HS-5 (cell line): ENCODE results near the gene KCNC1.

Source experiments
- DNase-seq: peaks from one replicate; pipeline ENCODE4 v3.0.0-alpha.2; 2012; ENCODE audit warnings: low read depth

The KCNC1 gene

DNA sequence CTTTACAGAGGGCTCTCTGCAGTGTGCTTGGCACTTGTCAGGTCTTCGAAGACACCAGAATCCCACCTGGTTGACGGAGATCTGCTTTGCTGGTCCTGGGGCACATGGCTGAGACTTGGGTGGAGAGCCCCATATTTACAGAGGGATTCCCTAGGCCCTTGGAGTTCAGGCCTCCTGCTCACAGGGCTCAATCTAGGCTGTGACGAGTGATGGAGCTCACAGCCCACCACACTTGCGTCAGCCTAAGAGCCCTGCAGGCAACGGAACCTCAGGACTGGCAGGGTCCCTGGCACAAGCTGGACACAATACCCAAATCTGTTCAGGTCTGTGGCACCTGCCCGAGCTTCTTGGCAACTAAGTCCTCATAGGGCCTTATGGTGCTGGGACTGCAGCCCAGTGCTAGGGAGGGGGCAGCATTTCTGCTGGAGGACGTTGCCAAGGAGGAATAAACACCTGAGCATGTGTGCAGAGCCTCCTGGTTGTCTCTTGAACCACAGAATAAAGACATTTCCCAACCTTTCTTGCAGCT lies 59.1 kb downstream of the KCNC1 start:
- DNase-seq: no peak

DNA sequence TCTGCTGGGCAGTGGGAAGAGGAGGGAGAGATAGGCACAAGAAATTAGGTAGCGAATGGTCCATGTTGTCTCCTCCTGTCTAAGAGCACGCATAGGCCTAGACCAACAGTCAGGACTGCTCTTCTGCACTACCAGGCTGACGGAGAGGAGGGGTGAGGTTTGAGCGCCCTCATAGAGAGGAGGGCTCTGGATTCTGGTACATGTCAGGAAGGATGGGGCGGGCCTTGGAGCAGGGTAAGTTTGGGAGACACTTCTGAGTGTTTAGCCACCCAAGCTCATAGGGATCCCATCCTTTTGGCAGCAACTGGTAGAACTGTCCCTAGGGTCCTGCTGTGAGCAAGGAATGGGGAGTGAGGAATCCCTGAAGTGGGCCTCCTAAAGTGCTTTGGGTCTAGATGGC lies 60.4 kb downstream of the KCNC1 start:
- no peak for DNase-seq

DNA sequence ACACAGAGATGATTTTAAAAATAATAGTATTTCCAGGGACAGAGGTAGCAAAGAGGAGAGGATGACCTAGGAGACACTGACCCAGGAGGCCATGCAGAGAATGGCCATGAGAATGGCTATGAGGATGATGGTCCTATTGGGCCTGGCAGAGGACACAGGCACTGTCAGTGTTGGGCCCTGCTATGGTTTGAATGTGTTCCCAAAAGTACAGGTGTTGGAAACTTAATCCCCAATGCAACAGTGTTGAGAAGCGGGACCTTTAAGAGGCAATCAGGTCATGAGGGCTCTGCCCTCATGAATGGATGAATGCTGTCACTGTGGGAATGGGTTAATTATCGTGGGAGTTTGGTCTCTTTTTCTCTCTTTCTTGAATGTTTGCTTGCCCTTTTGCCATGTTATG lies 61.6 kb downstream of the KCNC1 start:
- DNase-seq: no peak

DNA sequence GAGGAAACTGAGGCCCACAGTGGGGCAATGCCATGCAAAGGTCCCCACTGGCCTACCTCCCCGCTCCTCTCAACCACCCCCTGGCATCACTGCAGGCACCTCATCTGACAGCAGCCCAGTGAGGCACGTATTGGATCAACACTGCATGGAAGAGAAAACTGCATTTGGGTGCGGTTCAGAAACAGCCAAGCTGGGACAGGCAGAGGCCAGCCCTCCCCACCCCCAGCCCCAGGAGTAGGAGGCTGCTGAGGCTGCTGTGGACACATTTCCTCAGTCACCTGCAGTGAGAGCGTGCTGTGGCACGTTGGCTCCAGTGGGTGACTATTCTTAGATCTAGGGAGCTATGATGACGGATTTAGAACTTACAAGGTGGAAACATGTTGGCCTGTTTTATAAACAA lies 63.7 kb downstream of the KCNC1 start:
- DNase-seq: no peak

DNA sequence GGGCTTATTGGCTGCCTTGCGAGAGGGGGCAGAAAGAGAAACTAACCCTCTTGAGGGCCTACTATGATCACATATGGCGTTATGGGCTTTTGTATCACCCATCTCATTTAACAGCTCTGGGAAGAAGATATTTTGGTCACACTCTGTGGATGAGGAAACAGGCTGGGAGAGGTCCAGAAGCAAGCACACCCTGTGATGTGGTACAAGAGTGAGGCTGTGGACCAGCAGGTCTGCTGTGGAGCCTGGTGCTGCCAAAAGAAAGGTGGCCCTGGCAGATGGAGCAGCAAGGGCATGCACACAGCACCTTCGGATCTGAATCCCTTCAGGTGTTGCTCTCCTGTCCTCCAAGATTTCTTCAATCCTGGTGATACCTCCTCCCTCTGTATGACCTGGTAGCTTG lies 64.1 kb downstream of the KCNC1 start:
- no peak for DNase-seq

DNA sequence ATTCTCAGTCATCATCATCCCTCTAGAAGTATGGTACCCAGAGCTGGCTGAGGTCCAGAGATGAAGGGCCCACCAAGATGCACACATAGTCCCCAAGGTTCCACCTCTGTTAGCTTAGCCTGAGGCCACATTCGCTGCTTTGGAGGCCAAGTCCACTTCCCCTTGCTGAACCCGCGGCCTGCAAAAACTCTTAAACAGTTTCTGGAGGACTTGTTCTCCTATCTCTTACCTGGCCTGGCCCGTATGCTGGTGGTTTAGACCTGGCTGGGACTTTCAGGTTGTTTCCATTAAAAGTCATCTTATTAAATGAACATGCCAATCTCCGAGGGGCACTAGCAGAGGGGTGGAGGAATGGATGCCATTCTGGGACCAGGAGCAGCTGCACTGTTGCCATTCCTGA lies 64.6 kb downstream of the KCNC1 start:
- no peak for DNase-seq

DNA sequence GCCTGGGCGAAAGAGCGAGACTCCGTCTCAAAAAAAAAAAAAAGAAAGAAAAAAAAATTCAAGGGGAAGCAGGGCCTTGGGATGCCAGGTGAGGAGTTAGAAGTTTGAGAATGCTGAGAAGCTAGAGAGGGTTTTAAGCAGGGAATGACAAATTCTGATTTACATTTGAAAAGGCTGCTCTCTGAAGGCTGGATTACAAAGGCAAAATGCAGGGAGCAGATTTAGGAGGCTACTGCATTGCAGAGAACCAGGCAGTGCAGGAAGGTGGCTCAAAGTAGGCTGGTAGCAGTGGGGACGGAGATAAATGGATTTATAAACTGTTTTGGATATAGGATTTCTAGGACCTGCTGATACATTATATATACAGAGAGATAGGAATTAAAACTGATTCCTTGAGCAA lies 66.6 kb downstream of the KCNC1 start:
- no peak for DNase-seq

DNA sequence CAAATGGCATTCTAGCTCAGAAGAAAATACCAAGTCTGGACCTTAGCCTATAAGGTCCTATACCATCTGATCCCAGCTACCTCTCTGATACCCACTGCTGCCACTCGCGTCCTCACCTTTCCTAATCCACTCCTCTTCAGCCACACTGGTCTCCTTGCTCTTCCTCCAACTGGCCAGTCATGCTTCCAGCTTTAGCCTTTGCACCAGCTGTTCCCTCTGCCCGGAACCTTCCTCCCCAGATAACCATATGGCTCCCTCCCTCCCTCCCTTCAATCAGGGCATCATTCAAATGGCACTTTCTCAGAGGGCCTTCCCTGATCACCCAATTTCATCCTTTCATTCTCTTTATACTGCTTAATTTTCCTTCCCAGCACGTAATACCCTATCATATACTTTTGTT lies 67.9 kb downstream of the KCNC1 start:
- no peak for DNase-seq

DNA sequence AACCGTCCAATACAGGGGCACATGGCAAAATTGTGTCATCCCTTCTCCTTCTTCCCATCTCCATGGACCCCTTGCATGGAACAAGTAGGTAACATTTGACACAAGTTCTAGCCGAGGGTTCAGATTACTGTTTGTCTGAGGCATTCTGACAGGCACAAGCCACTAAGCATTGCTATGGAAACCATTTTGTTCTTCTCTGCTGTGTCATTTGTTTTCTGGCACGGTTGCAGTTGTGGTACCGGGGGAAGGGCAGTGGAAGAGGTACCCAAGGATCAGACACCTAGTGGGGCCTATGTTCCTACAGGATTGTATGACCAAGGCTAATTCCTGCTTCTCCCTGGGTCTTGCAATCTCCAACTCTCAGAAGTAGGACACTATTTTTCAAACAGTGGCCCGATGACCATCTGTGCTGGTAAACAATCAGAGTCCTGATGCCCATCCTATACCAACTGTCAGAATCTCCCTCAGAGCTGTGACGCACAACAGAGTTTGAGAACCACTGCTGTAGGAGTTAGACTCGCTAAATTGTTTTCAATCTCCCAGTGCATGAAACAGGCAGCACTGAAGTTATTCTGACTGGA lies 69.3 kb downstream of the KCNC1 start:
- no peak for DNase-seq

DNA sequence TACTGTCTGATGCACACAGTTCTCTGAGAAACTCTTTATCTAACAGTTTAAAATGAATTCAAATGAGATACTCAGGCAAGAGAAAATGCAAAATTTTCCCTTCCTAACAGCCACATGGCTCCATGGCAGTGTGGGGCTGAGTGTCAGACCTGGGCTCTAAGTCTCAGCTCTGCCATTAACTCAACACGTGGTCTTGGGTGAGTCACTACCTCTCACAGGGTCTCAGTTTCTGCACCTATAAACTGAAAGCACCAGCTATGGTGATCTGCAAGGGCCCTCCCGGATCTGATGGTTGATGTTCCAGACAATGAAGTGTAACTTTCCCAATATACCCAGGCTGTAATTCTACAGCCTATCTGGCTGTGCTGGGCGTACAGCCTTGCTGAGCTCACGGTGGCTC lies 70.5 kb downstream of the KCNC1 start:
- DNase-seq: no peak

DNA sequence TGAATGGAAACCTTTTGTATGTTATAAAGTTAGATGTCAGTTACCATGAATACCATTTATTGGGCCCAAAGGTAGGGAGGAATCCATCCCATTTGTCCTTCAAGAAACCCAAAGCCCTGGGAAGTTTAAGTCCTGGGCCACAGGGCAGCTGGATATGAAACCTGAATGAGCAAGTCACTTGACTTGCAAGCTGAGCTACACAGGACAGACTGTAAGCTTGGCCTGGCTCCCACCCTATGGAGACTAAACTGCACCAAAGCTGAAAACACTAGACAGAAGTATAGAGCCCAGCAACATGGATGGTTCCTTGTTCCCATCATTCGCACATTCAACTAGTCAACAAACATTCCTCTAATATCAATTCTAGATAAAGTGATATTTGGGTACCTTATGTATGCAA lies 71.3 kb downstream of the KCNC1 start:
- DNase-seq: no peak

DNA sequence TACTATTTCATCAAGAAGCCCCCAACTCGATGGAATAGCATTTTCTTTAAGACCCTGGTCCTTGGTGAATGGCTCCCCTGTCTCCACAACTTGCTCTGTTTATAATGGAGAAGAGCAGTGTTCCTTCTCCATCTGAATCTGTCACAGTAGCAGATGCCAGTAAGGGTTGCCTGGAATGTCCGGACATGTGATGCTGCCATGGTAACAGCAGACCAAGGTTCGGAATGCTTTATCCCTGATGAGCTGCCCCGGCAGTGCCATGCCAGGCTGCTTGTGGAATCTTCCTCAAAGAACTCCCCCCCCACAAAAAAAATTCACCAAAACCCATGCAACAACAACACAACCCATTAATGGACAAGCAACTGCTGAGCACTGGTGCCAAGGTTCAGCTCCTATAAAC lies 72.5 kb downstream of the KCNC1 start:
- DNase-seq: no peak

DNA sequence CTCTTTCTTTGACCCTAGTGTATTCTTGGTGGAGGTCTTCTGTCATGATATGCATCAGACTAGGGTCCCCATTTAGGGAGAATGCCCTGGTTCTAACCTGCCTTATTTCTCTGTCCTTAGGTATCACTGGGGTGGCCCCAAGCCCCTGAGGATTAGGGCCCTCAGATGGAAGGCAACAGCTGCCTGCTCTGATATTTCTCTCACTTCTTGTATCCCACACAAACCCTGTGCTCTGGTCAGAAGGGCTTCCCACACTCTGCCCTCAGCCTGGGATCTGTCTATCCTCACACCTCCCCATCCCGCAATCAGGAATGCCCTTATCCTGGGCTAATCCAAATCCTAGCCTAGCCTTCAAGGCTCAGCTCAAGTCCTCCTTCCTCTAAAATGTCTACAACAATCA lies 75.5 kb downstream of the KCNC1 start:
- no peak for DNase-seq

DNA sequence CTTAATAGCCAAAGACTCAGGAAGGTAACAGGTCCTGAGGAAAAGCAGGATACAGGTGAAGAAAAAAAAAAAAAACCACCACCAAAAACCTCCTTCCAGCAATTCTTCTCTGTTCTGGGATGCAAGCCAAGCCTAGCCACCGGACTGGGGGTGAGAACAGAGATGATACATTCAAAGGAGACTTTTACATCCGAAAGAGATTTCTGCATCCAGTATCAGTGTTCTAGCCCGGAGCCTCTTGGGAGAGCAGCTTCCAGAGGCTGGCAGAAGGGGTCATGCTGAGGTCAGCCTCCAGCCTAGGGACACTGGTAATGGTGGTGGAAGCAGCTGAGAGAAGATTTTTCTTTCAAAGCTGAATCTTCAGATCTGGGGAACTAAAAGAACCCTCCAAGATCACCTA lies 76.2 kb downstream of the KCNC1 start:
- no peak for DNase-seq

DNA sequence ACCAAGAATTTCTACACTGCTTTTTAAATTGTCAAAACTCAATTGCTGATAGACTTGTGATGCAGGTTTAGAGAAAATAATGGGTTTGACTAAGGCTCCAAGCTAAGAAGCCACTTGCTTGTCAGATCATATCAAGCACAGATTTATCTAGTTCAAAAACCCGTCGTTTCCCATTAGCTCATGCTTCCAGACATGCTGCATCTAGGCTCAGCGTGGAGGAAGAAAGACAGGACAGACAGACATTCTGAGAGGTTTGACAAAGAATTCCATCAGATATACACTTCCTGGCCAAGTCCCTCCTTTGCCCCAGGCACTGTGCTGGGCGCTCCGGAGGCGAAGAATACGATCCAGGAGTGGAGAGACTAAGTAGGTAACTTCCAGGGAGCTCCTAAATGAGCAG lies 76.8 kb downstream of the KCNC1 start:
- no peak for DNase-seq

DNA sequence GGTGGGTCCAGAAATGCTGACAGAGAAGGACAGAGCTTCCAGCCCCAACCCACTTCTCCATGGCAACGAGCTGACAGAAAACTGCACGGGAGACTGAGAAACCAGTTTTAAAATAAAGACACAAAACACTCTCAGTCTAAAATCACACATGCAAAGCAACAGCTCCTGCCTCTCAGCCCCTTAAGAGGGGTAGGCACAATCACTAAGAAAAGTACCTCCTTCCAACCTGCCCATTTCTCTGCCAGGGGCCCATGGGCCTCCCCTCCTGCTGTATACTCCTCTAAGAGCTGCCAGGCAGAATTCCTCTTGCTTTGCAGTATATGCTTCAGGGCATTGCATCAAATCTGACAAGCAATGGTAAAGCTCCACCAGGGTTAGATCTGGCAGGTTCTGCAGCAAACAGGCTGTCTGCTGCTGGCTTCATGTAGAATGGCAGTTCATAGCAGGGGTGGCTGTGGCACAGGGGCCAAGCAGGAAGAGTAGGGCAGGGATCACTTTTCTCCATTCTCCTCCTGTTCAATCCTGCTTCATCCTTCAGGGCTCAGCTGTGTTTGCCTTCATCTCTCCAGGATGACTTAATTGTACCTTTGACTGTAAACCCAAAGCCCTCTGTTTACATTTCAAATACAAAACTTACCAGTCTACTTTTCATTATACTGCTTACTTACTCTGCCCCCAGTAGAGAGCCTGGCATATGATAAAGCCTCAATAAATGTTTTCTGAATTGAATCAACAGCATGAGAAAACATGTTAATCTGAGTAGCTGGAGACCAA lies 77.7 kb downstream of the KCNC1 start:
- DNase-seq: no peak

DNA sequence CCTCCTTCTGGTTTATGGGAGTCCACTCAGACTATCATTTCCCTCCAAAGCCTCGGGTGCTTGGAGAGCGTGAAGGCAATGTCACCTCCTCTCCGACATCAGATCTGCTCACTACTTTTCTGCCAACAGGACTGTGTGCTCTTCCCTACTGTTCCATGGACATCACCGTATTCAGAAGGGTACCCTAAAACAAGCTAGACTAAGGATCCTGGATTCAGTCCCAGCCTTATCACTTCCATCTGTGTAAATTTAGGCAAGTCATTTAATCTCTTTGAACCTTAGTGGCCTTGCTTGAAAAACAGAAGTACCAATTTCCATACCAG lies 78.2 kb downstream of the KCNC1 start:
- no peak for DNase-seq

DNA sequence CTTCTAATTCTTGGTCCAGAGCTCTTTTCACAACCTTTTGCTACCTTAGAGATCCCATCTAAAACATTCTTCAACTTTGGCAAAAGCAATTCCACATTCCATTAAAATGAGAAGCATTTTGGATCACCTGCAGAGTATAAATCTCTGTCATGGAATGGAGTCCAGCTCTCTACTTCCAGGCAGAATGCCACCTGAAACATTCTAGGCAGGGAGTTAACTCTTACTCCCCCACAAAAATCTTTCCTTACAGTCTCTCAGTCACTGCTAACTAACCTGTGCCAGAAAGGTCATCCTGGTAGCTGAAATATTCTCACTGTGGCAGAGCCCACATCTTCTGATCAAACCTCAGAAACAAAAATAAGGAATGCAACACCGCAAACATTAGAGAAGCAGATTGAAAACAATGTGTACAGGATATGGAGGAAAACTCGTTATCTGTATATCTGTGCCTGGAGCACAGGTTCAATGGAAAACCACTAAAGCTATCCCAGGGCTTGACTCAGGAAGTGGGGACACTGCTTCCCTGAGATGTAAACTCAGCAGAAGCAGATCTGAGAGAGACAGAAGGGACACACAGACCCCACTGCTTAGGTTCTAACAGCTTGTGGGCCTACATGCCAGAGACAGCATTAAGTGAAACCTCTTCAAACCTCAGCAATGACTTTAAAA lies 78.9 kb downstream of the KCNC1 start:
- DNase-seq: no peak

DNA sequence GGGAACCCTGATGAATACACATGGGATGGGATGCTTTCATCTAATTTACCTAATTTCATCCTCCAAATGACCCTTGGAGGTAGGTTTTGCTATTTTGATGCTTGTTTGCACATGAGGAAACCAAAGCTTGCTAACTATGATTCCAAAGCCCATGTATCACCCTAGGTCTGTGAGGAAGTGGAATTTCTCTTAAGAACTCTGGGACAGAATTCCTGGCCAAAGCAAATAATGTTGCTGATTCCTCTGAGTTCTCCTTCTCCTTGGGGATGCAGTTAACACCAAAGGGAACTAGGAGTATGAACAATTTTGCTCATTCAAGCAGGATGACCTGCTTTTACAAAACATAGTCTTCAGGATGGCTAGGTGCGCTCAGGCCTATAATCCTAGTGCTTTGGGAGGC lies 80.0 kb downstream of the KCNC1 start:
- DNase-seq: no peak

DNA sequence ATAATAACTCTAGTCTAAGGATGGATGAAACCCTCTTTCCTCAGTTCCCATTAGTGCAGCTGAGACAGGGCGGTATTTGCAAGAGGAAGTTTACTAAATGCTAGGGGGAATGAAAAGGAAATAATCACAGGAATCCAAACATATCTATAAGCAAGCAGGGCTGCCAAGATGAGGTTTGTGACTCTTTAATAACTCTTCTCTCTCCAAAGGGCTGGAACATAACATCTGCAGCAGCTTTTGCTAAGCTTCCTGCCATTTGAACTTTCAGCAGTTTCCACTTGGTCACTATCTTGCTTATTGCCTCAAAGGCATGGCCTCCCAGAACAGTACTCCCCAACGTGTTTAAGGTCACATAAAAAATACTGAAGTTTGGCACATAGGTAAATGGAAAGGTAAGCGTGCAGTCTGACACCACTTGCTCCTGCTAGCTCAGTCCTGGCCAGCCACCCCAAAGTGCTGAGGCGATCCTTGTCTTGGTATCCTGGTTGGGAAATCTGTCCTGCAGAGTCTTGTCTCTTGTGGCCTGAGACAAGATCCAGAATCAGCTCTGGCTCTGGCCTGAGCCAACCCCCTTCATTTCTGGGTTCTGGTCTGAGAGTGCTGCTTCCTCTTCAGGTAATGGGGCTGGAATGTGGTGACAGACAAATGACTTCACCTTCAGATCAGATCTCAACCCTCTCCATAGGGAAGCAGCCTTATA lies 81.8 kb downstream of the KCNC1 start:
- DNase-seq: no peak

DNA sequence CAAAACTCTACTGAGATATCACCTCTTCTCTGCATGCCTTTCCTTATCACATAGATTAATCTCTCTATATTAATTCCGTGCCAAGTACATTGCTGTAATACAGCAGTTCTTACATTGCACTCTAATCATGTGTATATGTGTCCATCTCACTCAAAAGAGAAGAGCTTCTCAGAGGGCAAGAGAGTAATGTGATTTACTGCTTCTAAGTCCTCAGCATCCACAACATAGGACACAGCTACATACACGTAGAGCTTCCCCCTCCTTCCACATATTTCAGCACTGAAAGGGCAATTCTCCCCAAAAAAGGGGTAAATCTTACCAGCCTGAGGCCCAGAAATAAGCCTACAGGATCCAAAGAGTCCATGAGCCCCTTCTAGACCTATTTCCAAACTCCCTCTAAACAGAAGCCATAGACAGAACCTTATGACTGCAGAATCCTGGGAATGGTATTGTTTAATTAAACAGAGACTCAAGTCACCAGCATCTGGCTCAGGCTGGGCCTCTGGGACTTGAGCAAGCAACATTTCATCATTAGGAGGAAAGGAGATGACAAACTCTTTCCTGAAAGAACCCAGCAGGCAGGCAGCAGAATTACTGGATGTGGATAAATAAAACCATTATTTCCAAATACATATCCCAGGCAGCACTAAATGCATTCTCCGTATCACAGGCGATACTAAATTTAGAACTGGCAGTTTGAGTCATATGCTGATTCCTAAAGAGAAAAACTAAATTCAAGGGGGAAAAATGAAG lies 87.2 kb downstream of the KCNC1 start:
- peak; percentile 30 for DNase-seq

DNA sequence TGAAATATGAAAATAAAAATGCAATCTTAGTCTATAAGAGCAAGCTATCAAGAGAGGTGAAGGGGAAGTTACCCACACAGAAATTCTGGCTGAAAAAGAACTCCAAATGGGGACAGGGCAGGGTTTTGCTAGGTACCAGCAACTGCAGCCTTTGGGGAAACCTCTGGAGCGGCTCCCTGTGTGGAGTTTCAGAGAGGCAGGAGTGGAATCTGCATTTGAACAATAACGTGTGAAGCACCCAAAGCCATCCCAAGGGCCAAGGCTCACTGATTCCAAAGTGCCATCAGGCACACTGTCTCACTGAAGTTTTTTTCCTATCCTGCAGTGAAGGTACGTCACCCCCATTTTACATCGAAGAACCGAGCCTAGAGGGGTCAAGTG lies 87.8 kb downstream of the KCNC1 start:
- DNase-seq: no peak
